ENCODE data around the gene AP2B1. TPM values are rescaled to one million over a fixed set of nuclear protein-coding genes. Genes with fewer than 3 reads are reported as not detected.

AP2B1 gene
- total and polyA plus RNA-seq, 9 of the 15 experiments (the other 6 are each of a cell fraction or from before 2014, with no cell fraction given) = 60.1 to 287 (median 105) TPM

DNA sequence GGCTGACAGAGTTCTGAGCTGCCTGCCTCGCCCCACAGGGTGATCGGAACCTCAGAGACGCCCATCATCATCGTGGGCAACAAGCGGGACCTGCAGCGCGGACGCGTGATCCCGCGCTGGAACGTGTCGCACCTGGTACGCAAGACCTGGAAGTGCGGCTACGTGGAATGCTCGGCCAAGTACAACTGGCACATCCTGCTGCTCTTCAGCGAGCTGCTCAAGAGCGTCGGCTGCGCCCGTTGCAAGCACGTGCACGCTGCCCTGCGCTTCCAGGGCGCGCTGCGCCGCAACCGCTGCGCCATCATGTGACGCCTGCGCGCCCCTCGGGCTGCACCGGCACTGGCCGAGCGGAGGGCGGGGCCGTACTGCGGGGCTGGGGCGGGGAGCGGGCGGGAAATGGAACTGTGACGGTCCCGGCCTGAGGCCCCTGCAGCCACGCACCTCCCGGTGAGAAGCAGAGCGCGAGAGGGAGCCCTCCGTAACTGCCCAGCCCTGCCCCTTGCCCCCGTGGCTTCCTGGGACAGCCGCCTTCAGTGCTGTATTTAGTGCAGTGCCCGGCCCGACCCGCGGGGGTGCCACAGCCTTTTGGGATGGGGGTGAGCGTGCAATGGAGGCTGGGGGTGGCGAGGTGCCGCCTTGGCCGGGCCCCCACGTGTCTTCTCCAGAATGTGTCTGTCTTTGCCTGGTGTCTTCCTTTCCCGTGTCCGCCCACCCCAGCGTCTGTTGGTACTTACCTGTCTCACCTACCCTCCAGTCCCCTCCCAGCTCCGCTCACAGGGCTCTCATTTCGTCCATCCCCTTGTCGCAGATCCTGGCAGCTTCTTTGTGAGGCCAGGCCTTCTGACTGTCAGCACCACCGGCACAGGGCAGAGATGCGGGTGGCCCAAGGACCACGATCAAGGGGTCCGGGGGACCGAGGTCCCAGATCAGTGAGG is 154.1 kb downstream of the AP2B1 start:
- 0 out of 2 replicates have a peak overlapping the region, but pooled peaks have one; percentile 11 for H3K4me2 ChIP-seq (ENCODE audit: insufficient read depth, low read length)
- peak overlapping the region in 1 of 2 experiments; percentile 74; a peak in 2 of 4 replicates for H3K9ac ChIP-seq (ENCODE audit: insufficient read depth in 1 of 2, low read depth in 2 of 2, low read length in 2 of 2)
- H3K36me3 ChIP-seq (ENCODE audit: control insufficient read depth, insufficient read depth, low read length) = no peaks in the 10 kb centered on the region
- no peaks in the 10 kb centered on the region for H3K79me2 ChIP-seq (ENCODE audit: control insufficient read depth, insufficient read depth, low read length)
- no peak overlapping the region for H3K4me3 ChIP-seq
- FAIRE-seq (no peak), ATAC-seq (peak; percentile 75), DNase-seq (ENCODE audit: extremely low read depth in 1 of 4, low spot score in 3 of 4) (peak in 3 of 4 experiments; percentile 36 to 79 (median 73))
- H3K9me3 ChIP-seq (replicated peaks; ENCODE audit: control insufficient read depth, insufficient read depth, low read depth, low read length) = no peaks in the 10 kb centered on the region
- CTCF ChIA-PET (ENCODE audit: low intra/inter-chr PET ratio) = no interaction called here
- H3K27ac ChIP-seq (ENCODE audit: extremely low read depth, low read depth, low read length) = no peak overlapping the region
- H3K9me1 ChIP-seq (ENCODE audit: control insufficient read depth, insufficient read depth, low read length) = peaks cover 4% of the 10 kb centered on the region
- WGBS (ENCODE audit: insufficient coverage, low coverage, missing lambda C conversion rate) = 22% methylated on average over 61 of the region's 73 CpGs
- H2AFZ ChIP-seq (ENCODE audit: low read depth, low read length) = no peak overlapping the region
- peaks cover 25 to 69% of the 10 kb centered on the region in 2 experiments for H3K27me3 ChIP-seq (ENCODE audit: control insufficient read depth in 2 of 2, insufficient read depth in 2 of 2, low read length in 2 of 2)
- intact Hi-C loops (cut with micrococcal nuclease) (no loop called here), in situ Hi-C loops (cut with MboI) (loop anchor here (10.0 to 25.0 kb wide), 2 partner anchors 596 to 1304 kb away; partner anchors contain the start of genes NLE1 and UNC45B)
- BruUV-seq (replicated peaks) = no TSS peak
- H4K20me1 ChIP-seq (replicated peaks; ENCODE audit: control insufficient read depth, insufficient read depth, low read length) = peaks cover 7% of the 10 kb centered on the region
- POLR2A ChIA-PET = no interaction called here
- peaks cover 0 to 12% of the 10 kb centered on the region in 2 experiments; a peak in 2 of 5 replicates for H3K4me1 ChIP-seq (replicated peaks in 1 of 2; ENCODE audit: control insufficient read depth in 2 of 2, insufficient read depth in 2 of 2, low read length in 2 of 2)
- TF ChIP-seq, protein P1, sequence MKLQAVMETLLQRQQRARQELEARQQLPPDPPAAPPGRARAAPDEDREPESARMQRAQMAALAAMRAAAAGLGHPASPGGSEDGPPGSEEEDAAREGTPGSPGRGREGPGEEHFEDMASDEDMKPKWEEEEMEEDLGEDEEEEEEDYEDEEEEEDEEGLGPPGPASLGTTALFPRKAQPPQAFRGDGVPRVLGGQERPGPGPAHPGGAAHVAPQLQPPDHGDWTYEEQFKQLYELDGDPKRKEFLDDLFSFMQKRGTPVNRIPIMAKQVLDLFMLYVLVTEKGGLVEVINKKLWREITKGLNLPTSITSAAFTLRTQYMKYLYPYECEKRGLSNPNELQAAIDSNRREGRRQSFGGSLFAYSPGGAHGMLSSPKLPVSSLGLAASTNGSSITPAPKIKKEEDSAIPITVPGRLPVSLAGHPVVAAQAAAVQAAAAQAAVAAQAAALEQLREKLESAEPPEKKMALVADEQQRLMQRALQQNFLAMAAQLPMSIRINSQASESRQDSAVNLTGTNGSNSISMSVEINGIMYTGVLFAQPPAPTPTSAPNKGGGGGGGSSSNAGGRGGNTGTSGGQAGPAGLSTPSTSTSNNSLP (IDR thresholded peaks at IDR 0.05; ENCODE audit: borderline replicate concordance, low read depth, low read length) = no peak
- TF ChIP-seq, protein P2, sequence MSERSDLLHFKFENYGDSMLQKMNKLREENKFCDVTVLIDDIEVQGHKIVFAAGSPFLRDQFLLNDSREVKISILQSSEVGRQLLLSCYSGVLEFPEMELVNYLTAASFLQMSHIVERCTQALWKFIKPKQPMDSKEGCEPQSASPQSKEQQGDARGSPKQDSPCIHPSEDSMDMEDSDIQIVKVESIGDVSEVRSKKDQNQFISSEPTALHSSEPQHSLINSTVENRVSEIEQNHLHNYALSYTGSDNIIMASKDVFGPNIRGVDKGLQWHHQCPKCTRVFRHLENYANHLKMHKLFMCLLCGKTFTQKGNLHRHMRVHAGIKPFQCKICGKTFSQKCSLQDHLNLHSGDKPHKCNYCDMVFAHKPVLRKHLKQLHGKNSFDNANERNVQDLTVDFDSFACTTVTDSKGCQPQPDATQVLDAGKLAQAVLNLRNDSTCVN (CRISPR knock-in tag; IDR thresholded peaks at IDR 0.05) = no peak
- TF ChIP-seq SNIP1 (IDR thresholded peaks at IDR 0.05; ENCODE audit: low read depth) (no peak), LARP7 (IDR thresholded peaks at IDR 0.05) (no peak), NFRKB (IDR thresholded peaks at IDR 0.05; ENCODE audit: low read depth) (no peak), TAF15 (IDR thresholded peaks at IDR 0.05; ENCODE audit: low read depth, low read length) (no peak), POLR2B (IDR thresholded peaks at IDR 0.05; ENCODE audit: low read depth, partially characterized antibody) (no peak), RBBP5 (IDR thresholded peaks at IDR 0.05; ENCODE audit: borderline replicate concordance, insufficient read depth, low read length, poor library complexity, severe bottlenecking) (no peak), MBD2 (IDR thresholded peaks at IDR 0.05; ENCODE audit: borderline replicate concordance, low read depth) (no peak), PHB2 (IDR thresholded peaks at IDR 0.05; ENCODE audit: low read depth) (no peak), TCF7L2 (IDR thresholded peaks at IDR 0.05; ENCODE audit: low read depth, low read length) (no peak), MCM5 (IDR thresholded peaks at IDR 0.05; ENCODE audit: low read depth) (no peak), NCOA1 (IDR thresholded peaks at IDR 0.05; ENCODE audit: low read depth) (no peak), L3MBTL2 (IDR thresholded peaks at IDR 0.05) (peak; percentile 91)
- TF ChIP-seq, protein P3, sequence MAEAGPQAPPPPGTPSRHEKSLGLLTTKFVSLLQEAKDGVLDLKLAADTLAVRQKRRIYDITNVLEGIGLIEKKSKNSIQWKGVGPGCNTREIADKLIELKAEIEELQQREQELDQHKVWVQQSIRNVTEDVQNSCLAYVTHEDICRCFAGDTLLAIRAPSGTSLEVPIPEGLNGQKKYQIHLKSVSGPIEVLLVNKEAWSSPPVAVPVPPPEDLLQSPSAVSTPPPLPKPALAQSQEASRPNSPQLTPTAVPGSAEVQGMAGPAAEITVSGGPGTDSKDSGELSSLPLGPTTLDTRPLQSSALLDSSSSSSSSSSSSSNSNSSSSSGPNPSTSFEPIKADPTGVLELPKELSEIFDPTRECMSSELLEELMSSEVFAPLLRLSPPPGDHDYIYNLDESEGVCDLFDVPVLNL (CRISPR knock-in tag; IDR thresholded peaks at IDR 0.05; ENCODE audit: low read depth) = no peak
- TF ChIP-seq, protein P4, sequence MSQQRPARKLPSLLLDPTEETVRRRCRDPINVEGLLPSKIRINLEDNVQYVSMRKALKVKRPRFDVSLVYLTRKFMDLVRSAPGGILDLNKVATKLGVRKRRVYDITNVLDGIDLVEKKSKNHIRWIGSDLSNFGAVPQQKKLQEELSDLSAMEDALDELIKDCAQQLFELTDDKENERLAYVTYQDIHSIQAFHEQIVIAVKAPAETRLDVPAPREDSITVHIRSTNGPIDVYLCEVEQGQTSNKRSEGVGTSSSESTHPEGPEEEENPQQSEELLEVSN (IDR thresholded peaks at IDR 0.05; ENCODE audit: borderline replicate concordance in 1 of 2, extremely low read depth in 1 of 2, insufficient read depth in 1 of 2, insufficient read length in 1 of 2, low read depth in 1 of 2, low read length in 1 of 2, poor library complexity in 1 of 2, severe bottlenecking in 1 of 2) = peak; percentile 89 to 95

All from K562 (cell line).